Uterus (tissue), 2 donors: ENCODE results near the gene RSRP1.
"Not testable (repeated sequence)": the region's sequence is repeated elsewhere in the genome, so short reads cannot be mapped to it uniquely, and the experiment has no call there.

Source experiments
- POLR2A ChIP-seq, 2 donors: fragments of 450-650 bp; IDR thresholded peaks; one replicate each; pipeline ENCODE4 v1.6.1; 2016; ENCODE audit warnings: antibody characterized with exemption in 2 of 2, mild to moderate bottlenecking in 1 of 2, moderate library complexity in 1 of 2
- TF ChIP-seq, protein P1 (sequence below), 4 experiments: fragments of 200-600 bp in 2 of 4; fragments of 450-650 bp in 2 of 4; sonication (generic) in 2 of 4; IDR thresholded peaks; one replicate each; pipeline ENCODE4 v1.5.1; 2016 to 2019; ENCODE audit warnings: antibody characterized with exemption in 4 of 4, mild to moderate bottlenecking in 2 of 4, moderate library complexity in 1 of 4

DNA sequence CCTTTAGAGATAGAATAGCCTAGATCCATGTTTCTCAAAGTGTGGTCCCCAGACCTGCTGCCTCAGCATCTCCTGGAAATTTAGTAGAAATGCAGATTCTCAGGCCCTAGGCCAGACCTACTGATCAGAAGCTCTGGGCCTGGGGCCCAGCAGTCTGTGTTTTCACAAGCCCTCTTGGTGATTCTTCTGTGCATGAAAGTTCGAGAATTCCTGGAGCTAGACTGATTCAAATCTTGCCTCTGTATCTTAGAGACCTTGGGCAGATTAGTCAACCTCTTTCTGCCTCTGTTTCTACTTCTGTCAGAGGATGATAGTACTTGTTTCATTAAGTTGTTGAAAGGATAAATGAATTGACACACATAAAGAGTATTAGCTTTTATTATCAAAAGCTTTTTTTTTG, 30.0 kb upstream of the RSRP1 start:
- TF ChIP-seq, protein P1, sequence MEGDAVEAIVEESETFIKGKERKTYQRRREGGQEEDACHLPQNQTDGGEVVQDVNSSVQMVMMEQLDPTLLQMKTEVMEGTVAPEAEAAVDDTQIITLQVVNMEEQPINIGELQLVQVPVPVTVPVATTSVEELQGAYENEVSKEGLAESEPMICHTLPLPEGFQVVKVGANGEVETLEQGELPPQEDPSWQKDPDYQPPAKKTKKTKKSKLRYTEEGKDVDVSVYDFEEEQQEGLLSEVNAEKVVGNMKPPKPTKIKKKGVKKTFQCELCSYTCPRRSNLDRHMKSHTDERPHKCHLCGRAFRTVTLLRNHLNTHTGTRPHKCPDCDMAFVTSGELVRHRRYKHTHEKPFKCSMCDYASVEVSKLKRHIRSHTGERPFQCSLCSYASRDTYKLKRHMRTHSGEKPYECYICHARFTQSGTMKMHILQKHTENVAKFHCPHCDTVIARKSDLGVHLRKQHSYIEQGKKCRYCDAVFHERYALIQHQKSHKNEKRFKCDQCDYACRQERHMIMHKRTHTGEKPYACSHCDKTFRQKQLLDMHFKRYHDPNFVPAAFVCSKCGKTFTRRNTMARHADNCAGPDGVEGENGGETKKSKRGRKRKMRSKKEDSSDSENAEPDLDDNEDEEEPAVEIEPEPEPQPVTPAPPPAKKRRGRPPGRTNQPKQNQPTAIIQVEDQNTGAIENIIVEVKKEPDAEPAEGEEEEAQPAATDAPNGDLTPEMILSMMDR (IDR thresholded peaks at IDR 0.05) = not testable (repeated sequence)
- TF ChIP-seq POLR2A (IDR thresholded peaks at IDR 0.05) = not testable (repeated sequence)
